Dedifferentiated amniotic fluid mesenchymal stem cell (primary cell): ENCODE data around the gene MAPK8IP3.
"Not testable (repeated sequence)": the region's sequence is repeated elsewhere in the genome, so short reads cannot be mapped to it uniquely, and the experiment has no call there.

Source experiments
- DNase-seq: peaks from one replicate; pipeline ENCODE4 v3.0.0-alpha.2; 2016; ENCODE audit errors: extremely low spot score

The MAPK8IP3 gene

DNA sequence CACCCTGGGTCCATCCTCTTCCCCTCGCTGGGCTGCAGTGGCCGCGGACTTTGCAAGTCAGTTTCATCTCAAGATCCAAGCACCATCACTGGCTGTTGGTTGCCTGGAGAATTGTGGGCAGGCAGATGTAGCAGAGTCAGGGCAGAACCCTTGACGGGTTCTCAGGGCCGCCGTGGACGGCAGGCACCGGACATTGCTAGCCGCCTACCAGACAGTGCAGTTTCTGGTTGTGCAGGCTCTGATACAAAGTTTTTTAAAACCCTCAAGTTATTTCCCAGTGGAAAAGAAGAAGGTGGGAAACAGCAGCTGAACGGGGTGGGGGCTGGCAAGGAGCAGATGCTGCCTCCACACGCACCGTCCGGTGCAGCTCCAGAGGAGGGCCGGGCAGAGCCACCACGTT is 3.4 kb downstream of the MAPK8IP3 start:
- no peak for DNase-seq

DNA sequence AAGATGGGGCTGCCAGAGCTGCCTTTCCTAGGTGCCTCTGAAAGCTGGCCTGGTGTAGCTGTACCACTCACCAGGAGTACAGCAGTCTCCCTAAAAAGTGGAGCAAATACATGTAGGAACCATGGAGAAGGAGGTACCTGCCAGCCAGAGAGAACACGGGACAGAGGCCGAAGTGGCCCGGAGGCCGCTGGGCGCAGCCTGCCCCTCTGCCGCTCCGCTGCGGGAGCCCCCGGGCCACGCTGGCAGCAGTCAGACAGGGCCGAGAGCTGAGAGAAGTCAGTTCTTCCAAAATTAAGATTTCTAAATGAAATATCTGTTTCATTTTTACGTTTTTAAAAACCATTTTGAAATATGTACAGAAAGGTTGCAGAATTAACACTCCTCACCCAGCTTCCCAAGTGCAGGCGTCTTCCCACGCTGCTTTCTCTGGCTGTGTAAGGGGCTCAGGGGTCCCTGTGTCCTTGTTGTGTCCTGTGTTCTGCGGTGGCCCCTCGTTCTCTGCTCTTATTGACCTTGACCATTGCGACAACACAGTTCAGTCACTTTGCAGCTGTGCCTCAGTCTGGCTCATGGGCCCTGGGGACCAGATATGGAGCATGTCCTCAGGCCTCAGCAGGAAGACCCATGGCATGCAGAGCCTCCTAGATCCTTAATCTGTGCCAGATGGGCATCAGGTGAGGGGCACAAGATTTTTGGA is 5.0 kb downstream of the MAPK8IP3 start:
- no peak for DNase-seq

- DNase-seq = no peak
Measured at GRCh38 chr16:1712791-1713261, 6.8 kb downstream of the MAPK8IP3 start.

GRCh38 chr16:1713331-1713730 is 7.3 kb downstream of the MAPK8IP3 start:
- DNase-seq = no peak

- DNase-seq = no peak
Measured at GRCh38 chr16:1713933-1714332, 7.9 kb downstream of the MAPK8IP3 start.

GRCh38 chr16:1715220-1715619 is 9.2 kb downstream of the MAPK8IP3 start:
- DNase-seq = no peak

DNA sequence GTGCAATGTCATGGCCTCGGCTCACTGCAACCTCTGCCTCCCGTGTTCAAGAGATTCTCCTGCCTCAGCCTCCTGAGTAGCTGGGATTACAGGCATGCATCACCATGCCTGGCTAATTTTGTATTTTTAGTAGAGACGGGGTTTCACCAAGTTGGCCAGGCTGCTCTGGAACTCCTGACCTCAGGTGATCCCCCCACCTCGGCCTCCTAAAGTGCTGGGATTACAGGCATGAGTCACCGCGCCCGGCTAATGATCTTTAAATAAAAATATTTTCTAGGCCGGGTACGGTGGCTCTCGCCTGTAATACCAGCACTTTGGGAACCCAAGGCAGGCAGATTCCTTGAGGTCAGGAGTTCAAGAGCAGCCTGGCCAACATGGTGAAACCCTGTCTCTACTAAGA is 12.2 kb downstream of the MAPK8IP3 start:
- not testable (repeated sequence) for DNase-seq

GRCh38 chr16:1719559-1720229 is 13.7 kb downstream of the MAPK8IP3 start:
- not testable (repeated sequence) for DNase-seq

GRCh38 chr16:1721372-1721771 is 15.4 kb downstream of the MAPK8IP3 start:
- no peak for DNase-seq

DNA sequence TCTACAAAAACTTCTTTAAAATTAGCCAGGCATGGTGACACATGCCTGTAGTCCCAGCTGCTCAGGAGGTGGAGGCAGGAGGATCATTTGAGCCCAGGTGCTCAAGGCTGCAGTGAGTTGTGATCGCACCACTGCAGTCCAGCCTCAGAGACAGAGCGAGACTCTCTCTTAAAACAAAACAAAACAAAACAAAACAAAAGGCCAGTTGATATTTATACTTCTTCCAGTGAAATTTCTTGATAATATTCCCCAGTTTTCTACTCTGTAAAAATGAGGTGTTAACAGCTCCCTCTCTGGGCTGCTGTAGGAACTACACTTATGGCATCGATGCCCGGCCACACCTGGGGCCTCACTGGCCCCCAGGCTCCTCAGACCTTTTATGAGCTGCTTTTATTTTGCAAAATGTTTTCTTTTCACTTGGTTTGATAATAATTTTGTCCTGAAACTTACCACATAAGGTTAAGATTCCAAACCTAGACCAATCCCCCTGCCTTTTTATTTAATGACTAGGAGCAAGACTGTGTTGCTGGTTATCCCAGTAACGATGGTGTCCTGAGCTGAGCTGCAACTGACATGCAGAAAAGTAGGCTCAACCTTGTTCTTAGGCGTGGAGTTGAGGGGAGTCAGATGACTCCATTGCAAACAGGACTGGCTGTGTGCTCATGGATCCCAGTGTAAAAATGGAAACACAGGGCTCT is 17.6 kb downstream of the MAPK8IP3 start:
- peak; percentile 36 for DNase-seq

- no peak for DNase-seq
Measured at GRCh38 chr16:1724491-1724890, 18.5 kb downstream of the MAPK8IP3 start.

DNA sequence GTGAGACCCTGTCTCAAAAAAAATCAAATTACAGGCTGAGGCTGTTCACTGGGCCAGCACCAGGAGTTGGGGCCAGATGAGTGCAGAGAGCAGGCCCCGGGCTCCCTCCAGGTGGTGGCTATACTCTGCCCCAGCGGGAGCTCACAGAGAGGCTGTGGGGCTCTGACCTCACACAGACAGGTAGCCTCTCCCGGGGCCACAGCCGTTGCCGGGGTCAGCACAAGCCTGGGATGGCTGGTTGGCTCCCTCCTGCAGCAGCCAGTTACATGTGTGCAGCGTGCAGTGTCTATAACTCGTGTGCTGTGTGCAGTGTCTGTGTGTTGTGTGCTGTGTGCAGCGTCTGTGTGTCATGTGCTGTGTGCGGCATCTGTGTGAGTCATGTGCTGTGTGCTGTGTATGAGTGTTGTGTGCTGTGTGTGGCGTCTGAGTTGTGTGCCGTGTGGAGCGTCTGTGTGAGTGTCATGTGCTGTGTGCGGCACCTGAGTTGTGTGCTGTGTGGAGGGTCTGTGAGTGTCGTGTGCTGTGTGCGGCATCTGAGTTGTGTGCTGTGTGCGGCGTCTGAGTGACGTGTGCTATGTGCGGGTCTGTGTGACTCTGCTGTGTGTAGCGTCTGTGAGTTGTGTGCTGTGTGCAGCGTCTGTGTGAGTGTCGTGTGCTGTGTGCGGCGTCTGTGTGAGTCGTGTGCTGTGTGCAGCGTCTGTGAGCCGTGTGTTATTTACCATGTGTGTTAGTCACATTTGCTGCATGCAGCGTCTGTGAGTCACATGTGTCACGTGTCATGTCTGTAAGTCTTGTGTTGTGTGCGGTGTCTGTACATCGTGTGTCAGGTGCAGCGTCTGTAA is 20.9 kb downstream of the MAPK8IP3 start:
- no peak for DNase-seq

DNA sequence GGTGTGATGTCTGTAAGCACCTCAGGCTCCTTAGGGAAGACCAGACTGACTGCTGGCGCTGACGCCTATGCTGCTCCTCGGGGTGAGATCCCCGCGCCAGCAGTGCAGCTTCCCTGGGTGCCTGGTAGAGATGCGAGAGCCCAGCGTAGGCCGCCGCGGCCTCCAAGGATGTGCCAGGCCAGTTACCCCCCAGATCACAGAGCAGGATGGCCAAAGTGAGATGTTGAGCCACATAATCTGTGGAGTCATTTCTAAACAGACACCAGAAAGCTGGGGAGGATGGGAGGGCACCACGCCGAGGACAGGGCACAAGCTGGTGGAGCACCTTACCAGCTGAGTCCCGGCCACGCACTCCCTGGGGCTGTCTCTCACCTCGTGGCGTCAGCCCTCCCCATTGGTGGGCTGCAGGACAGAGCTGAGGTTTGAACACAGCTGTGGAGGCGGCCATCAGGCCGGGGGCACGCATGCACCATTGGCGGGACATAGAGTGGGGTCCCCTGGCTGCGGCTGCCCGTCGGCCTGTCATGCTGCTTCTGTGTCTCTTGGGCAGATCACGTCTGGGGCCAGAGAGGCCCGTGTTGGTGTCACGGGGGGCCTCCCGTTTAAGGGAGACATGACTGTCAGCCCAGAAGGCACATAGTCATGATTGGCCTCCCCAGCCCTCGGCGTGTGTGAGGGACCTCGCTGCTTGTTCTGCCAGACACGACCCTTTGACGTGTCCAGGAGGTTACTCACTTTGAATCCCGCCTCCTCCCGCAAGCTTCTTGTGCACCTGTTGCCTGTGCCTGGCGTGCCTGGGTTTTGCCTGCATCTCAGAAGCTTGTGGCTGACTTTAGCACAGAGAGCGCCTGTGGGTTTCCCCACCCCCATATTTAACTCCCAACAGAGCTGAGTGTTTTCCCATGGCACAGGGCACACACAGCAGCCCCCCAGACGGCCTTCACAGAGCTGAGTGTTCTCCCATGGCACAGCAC is 21.9 kb downstream of the MAPK8IP3 start:
- DNase-seq = no peak

DNA sequence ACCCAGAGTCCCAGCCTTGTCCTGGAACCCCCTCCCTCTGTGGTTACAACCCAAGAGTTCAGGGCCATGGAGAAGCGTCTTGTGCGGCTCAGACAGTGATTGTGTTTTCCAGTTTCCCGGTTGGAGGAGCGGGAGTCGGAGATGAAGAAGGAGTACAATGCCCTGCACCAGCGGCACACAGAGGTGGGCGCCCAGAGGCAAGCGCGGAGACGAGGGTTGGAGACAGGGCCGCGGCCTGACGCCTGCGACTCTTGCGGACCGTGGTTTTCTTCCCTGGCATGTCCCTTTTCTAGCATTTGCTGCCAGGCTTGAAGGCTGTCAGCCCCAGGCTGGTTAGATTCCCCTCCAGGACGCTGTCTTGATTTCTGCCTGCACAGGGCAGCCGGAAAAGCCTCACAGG is 23.0 kb downstream of the MAPK8IP3 start:
- DNase-seq = no peak

DNA sequence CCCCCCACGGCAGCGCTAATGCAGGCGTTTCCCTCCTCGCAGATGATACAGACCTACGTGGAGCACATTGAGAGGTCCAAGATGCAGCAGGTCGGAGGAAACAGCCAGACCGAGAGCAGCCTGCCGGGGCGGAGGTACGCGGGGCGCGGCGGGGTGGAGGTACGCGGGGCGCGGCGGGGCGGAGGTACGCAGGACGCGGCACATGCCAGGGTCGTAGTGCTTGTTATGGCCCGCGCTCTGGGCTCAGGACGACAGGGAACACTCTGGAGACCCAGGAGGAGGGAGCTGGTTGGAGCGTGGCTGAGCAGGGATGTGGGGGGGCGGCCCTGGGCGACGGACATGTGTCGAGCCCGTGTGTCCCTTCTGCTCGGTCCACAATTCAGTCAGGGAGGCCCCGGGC is 23.4 kb downstream of the MAPK8IP3 start:
- no peak for DNase-seq

GRCh38 chr16:1731073-1731472 is 25.1 kb downstream of the MAPK8IP3 start:
- no peak for DNase-seq

- no peak for DNase-seq
Measured at GRCh38 chr16:1731603-1732002, 25.6 kb downstream of the MAPK8IP3 start.

GRCh38 chr16:1732071-1732470 is 26.1 kb downstream of the MAPK8IP3 start:
- no peak for DNase-seq

DNA sequence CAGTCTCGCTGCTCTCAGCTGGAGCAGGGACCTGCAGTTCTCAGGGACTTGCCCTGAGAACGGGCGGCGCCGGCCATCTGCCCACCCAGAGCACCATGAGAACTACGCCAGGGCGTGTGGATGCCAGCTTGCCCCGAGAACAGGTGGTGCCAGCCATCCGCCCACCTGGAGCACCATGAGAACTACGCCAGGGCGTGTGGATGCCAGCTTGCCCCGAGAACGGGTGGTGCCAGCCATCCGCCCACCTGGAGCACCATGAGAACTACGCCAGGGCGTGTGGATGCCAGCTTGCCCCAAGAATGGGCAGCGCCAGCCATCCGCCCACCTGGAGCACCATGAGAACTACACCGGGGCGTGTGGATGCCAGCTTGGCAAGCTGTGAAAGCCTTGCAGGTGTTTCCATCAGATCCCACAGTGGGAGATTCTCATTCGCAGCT is 26.6 kb downstream of the MAPK8IP3 start:
- DNase-seq = not testable (repeated sequence)

GRCh38 chr16:1734123-1734522 is 28.1 kb downstream of the MAPK8IP3 start:
- no peak for DNase-seq

DNA sequence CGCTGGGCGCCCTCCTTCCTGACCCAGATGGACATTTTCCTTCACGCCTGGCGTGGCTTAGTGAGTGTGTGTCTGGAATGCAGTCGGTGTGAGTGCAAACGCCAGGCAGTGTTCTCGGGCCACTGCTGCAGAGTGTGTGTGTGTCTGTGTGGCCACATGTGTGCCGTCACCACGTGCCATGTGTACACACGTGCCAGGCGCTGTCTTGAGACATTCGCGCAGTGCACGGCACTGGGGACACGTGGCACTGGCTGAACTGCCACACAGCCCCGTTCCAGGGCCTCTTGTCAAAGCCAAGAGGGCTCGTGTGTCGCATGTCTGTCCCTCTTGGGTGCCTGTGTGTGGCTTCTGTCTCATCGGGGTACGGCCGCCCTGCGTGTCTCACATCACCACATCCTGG is 28.8 kb downstream of the MAPK8IP3 start:
- DNase-seq = no peak
